Measurements from ENCODE around the gene SLC25A47. TPM values are rescaled to one million over a fixed set of nuclear protein-coding genes. Genes with fewer than 3 reads are reported as not detected.

SLC25A47 gene
- total and polyA plus RNA-seq, 2 experiments from 2014 or later: 0.09 TPM; not detected in 1

GRCh38 chr14:100362311-100362927, 39.3 kb downstream of the SLC25A47 start:
- H3K9me3 ChIP-seq (ENCODE audit: low read depth): no peaks in the 10 kb centered on the region
- peaks cover 35% of the 10 kb centered on the region for H3K36me3 ChIP-seq
- TF ChIP-seq CTCF (IDR thresholded peaks at IDR 0.05; ENCODE audit: low read depth, low read length): no peak
- H3K4me1 ChIP-seq (ENCODE audit: low read depth): no peaks in the 10 kb centered on the region
- DNase-seq (ENCODE audit: low read depth in 1 of 2, low spot score in 1 of 2): no peak
- H3K27ac ChIP-seq: no peak overlapping the region
- H3K27me3 ChIP-seq: no peaks in the 10 kb centered on the region
- no peak overlapping the region for H3K4me3 ChIP-seq

- no peak for DNase-seq (ENCODE audit: low read depth in 1 of 2, low spot score in 1 of 2)
- Histone ChIP-seq H3K27ac (no peak overlapping the region), H3K9me3 (ENCODE audit: low read depth) (no peaks in the 10 kb centered on the region), H3K27me3 (no peaks in the 10 kb centered on the region), H3K36me3 (peaks cover 35% of the 10 kb centered on the region), H3K4me1 (ENCODE audit: low read depth) (no peaks in the 10 kb centered on the region), H3K4me3 (no peak overlapping the region)
- TF ChIP-seq CTCF (IDR thresholded peaks at IDR 0.05; ENCODE audit: low read depth, low read length): no peak
These were observed 39.9 kb downstream of the SLC25A47 start for GRCh38 chr14:100363053-100363452.

- H3K9me3 ChIP-seq (ENCODE audit: low read depth): no peaks in the 10 kb centered on the region
- no peaks in the 10 kb centered on the region for H3K4me1 ChIP-seq (ENCODE audit: low read depth)
- no peaks in the 10 kb centered on the region for H3K27me3 ChIP-seq
- TF ChIP-seq CTCF (IDR thresholded peaks at IDR 0.05; ENCODE audit: low read depth, low read length): no peak
- no peak overlapping the region for H3K4me3 ChIP-seq
- no peak overlapping the region for H3K27ac ChIP-seq
- H3K36me3 ChIP-seq: peaks cover 30% of the 10 kb centered on the region
- DNase-seq (ENCODE audit: low read depth in 1 of 2, low spot score in 1 of 2): no peak
These were observed 41.3 kb downstream of the SLC25A47 start for GRCh38 chr14:100364403-100364802.

- Histone ChIP-seq H3K4me3 (no peak overlapping the region), H3K9me3 (ENCODE audit: low read depth) (no peaks in the 10 kb centered on the region), H3K27me3 (no peaks in the 10 kb centered on the region), H3K36me3 (peaks cover 17% of the 10 kb centered on the region), H3K4me1 (ENCODE audit: low read depth) (no peaks in the 10 kb centered on the region), H3K27ac (no peak overlapping the region)
- TF ChIP-seq CTCF (IDR thresholded peaks at IDR 0.05; ENCODE audit: low read depth, low read length): no peak
- no peak for DNase-seq (ENCODE audit: low read depth in 1 of 2, low spot score in 1 of 2)
These were observed 42.6 kb downstream of the SLC25A47 start for GRCh38 chr14:100365741-100366140.

- no peak for DNase-seq (ENCODE audit: low read depth in 1 of 2, low spot score in 1 of 2)
- Histone ChIP-seq H3K9me3 (ENCODE audit: low read depth) (no peaks in the 10 kb centered on the region), H3K4me1 (ENCODE audit: low read depth) (no peaks in the 10 kb centered on the region), H3K27me3 (no peaks in the 10 kb centered on the region), H3K4me3 (no peak overlapping the region), H3K27ac (no peak overlapping the region), H3K36me3 (peaks cover 6% of the 10 kb centered on the region)
- TF ChIP-seq CTCF (IDR thresholded peaks at IDR 0.05; ENCODE audit: low read depth, low read length): no peak
These were observed 45.9 kb downstream of the SLC25A47 start for GRCh38 chr14:100369019-100369418.
